Tibial nerve (tissue), 4 donors: ENCODE results near the gene ATXN7L1.

Experiments used
- CTCF ChIP-seq, 5 experiments: fragments of 200-600 bp in 3 of 5; fragments of 450-650 bp in 2 of 5; sonication (generic) in 3 of 5; IDR thresholded peaks; one replicate each; pipeline ENCODE4 v1.5.1; 2016 to 2019; ENCODE audit warnings: antibody characterized with exemption in 5 of 5, mild to moderate bottlenecking in 3 of 5, moderate library complexity in 2 of 5
- EP300 ChIP-seq, 2 donors: sonication (generic); formaldehyde crosslinking; IDR thresholded peaks; one replicate each; pipeline ENCODE4 v1.6.1; 2017; ENCODE audit warnings: antibody characterized with exemption in 2 of 2, mild to moderate bottlenecking in 1 of 2

- no peak for TF ChIP-seq CTCF (IDR thresholded peaks at IDR 0.05)
- TF ChIP-seq EP300 (IDR thresholded peaks at IDR 0.05), result no peak
Measured at GRCh38 chr7:105643851-105644250, 232.5 kb downstream of the ATXN7L1 start.
